ENCODE measurements around the gene SARM1.

- TF ChIP-seq CTCF (IDR thresholded peaks at IDR 0.05; ENCODE audit: poor library complexity) (no peak), EZH2 (IDR thresholded peaks at IDR 0.05; ENCODE audit: borderline replicate concordance) (no peak), EZH2phosphoT487 (IDR thresholded peaks at IDR 0.05; ENCODE audit: low read depth, severe bottlenecking, unreplicated experiment) (no peak)
These were observed 26.9 kb downstream of the SARM1 start for GRCh38 chr17:28398280-28398981.
